DMS 273 treated with DMSO at 0.1 percent for 48 hours (cell line): ENCODE measurements around the gene ERC2.

Source experiments
- DNase-seq: peaks from one replicate; lab custom pipeline; 2025; lab: John Stamatoyannopoulos, UW

Gene ERC2

GRCh38 chr3:55646121-55646520 is 822.1 kb downstream of the ERC2 start:
- DNase-seq = no peak

DNA sequence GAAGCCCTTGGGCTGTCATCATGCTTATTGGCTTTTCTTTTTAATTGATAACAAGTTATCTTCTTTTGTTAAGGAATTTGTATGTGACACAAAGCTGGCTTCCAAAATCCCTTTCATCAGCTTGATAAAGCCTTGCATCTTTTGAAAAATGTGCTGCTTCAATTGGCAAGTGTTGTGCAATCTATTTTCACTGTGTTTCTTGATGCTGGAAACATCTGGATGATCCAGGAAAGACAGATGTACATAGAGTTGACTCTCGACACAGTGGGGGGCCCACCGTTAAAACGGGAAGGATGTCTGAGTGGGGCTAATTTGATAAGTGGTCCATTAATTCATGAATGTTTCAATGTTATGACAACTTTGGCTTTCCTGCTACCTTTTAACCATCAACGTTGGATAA is 822.8 kb downstream of the ERC2 start:
- DNase-seq = no peak

DNA sequence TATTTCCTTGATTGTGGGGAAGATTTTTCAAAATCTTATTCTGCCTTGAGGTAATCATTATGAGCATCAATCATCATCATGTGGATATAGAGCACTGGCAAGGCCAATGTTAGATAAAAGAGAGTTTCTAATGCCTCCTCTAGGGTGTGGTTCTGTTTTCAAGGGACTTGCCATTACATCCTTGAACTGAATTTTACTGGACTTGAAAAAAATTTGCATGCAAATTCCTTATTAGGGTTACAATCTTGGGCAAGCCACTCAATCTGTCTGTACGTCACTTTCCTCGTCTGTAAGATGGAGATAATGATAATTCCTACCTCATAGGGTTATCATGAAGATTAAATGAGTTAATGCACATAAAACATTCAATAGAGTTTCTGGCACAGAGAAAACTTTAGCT is 825.0 kb downstream of the ERC2 start:
- no peak for DNase-seq

DNA sequence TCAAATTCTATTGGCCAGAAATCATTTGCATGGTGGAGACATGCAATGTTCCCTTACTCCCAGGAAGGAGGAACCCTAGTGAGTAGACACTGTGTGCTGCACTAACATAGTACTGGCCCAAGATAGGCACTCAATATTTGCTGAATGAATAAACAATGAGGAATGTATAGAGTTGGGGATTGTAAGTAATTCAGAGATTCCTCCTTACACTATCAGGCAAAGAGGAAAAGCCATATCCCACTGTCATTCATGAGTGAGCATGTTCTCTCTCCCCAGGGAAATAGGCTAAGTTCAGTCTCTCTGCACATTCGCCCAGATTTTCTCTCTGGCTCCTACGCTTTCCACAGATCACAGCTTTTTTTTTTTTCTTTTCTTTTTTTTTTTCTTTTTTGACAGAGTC is 826.3 kb downstream of the ERC2 start:
- no peak for DNase-seq

DNA sequence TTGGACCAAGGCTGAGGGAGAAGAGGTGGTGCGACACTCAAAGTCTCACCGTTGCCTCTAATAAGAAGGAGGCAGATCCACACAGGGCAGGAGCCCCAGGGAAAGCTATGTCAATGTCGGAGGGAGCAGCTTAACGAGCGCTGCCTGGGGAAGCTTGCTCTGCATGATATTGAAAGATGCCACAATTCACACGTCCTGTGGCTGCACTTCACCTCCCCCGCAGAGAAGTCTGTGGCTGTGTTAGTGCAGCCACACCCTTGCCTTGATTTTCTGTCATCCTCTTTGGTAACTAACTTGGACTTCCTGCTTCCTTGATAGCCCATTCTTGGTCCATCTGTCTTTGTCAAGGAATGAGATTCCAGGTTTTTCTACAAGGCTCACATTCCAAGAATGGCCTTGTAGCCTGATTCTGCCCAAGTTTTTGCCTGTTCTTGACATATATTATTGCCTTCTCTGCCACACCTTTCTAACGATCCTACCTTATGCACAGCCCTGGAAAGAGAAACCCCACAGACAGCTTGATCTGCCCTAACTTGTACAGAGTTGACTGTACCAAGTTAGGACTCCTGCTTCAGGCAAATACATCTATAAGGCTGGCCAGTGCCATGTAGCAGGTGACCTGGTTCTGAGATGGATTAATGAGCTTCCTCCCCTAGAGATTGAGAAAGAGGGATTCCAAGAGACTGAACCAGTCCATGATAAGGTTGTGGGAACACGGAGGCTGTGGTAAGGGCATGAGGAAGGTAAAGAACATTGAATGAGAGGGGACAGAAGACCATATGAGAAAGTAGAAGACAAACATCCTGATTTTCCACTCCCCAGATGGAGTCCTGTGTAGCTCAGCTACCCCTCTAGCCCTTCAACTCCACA is 828.1 kb downstream of the ERC2 start:
- no peak for DNase-seq

DNA sequence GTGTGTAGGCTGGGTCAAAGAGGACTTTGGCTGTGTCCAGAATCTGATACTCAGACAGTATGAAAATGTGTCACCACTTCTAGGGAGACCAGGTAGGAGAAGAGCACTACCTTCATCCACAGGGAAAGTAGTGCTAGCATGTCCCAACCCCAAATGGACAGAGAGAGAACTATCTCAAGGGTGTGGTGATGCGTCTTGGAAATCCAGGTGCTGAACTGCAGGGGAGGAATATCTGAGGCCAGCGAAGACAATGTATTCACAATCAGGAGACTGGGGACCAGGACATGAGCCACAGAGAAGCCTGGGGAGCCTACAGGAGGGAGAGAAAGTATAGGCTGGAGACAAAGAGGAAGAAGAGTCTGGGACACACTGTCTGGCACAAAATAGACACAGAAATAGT is 829.1 kb downstream of the ERC2 start:
- no peak for DNase-seq

- DNase-seq = no peak
Measured at GRCh38 chr3:55637906-55638638, 830.2 kb downstream of the ERC2 start.

DNA sequence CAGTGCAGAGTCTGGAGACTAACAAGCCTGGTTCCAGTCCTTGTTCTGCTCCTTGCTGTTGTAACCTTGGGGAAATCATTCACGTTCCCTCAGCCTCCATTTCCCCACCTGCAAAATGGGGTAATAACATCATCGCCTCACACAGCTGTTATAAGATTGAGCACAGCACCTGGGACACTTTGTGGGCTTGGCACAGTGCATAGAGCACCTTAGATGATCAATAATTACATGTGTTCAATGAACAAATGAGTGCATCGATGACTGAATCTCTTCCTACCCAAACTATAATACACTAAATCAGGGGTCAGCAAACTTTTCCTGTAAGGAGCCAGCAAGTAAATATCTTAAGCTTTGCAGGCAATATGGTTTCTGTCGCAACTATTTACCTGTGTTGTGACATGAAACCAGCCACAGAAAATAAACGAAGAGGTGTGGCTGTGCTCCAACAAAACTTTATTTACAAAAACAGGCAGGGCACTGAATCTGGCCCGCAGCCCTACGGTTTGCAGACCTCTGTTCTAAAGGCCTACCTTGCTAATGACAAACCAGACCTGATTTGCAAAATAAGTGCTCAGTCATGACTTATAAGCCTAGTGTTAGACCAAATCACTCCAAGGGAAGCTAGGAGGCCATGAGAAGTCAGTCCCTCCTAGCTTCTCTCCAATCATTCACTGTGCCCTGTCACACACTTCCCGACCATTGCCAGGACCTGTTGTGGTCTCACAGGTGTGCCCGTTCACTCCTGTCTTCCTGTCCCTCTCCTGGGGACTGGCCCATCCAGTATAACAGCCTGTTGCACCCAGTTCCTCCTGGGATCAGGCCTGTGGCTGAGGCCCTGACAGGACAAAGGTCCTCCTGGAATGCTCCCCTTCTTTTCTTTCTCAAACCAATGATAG is 831.7 kb downstream of the ERC2 start:
- DNase-seq = no peak

- no peak for DNase-seq
Measured at GRCh38 chr3:55634345-55634744, 833.9 kb downstream of the ERC2 start.

DNA sequence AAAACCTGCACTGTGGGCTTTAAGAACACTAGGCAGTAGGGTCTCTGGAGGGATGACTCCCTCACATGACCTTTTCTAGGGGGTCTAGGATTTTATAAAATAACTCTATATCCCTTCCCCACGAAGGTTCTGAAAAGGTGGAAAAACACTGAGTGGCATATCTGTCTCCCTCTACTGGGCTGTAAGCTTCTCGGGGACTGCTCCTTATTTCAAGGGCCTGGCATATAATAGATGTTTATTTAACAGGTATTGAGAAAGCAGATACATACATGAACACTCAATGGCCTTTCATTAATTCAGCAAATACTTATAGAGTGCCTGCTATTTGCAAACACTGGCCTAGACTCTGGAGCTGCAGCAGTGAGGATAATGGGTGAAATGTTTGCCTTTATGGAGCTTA is 834.9 kb downstream of the ERC2 start:
- no peak for DNase-seq

DNA sequence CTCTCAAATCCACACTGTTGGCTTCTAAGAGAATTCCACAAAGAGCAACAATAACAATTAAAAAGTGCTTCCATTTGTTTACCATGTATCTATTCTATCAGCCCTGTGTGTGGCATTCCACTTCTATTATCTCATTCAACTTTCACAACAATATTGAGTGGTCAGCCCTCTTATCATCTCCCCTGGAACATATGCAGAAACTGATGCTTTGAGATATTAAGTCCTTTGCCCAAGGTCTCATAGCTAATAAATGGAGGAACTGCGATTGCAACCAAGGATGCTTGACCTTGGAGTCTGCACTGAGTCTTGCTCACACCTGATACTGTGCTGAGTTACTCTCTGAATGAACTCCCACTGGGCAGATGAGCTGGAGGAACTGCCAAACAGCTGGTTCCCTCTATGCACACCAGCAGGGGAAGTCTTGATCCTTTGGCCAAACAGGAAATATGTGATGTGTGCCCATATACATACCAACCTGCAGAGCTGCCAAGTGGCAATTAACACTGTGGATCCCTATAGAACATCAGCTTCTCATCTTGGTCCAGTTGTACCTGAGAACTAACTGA is 836.4 kb downstream of the ERC2 start:
- DNase-seq = no peak

- DNase-seq = no peak
Measured at GRCh38 chr3:55630921-55631299, 837.4 kb downstream of the ERC2 start.

GRCh38 chr3:55630280-55630920 is 837.9 kb downstream of the ERC2 start:
- DNase-seq = no peak

DNA sequence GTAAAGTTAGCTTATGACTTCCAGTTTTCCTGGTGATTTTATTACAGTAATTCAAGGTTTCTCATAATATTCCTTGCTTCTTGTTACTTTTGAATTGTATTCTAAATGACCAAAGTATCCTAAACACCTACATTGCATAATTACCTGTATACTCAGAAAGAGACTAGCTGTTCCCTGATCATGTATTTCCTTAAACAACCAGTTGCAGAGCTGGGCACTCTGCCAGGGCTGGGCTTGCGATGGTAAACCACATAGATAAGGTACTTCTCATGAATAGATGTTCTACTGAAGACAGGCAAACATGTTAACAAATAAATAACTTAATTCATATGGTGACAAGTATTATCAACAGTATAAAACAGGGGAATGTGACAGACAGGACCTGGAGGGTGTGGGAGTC is 838.8 kb downstream of the ERC2 start:
- DNase-seq = no peak

- DNase-seq = no peak
Measured at GRCh38 chr3:55626279-55626665, 842.0 kb downstream of the ERC2 start.

DNA sequence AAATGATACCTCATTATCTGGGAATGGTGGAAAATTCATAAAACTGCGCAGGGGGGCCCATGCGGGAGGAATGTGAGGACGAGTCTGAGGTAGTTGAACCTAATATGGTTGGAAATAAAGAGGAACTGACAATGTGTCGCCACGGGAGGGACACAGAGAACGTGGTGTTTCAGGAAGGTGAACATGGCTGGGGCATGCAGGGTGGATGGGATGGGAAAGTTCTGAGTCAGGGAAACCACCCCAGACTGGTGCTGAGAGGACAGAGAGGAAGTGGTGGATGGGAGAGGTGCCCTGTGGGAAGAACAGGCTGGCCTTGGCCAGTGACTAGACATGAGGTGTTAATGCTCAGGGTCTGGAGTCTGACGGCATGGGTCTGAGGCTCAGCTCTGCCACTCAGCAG is 844.0 kb downstream of the ERC2 start:
- DNase-seq = no peak

- DNase-seq = no peak
Measured at GRCh38 chr3:55623786-55624185, 844.5 kb downstream of the ERC2 start.

GRCh38 chr3:55622733-55623132 is 845.5 kb downstream of the ERC2 start:
- no peak for DNase-seq

GRCh38 chr3:55622116-55622515 is 846.2 kb downstream of the ERC2 start:
- DNase-seq = no peak

GRCh38 chr3:55621648-55622047 is 846.6 kb downstream of the ERC2 start:
- DNase-seq = no peak

DNA sequence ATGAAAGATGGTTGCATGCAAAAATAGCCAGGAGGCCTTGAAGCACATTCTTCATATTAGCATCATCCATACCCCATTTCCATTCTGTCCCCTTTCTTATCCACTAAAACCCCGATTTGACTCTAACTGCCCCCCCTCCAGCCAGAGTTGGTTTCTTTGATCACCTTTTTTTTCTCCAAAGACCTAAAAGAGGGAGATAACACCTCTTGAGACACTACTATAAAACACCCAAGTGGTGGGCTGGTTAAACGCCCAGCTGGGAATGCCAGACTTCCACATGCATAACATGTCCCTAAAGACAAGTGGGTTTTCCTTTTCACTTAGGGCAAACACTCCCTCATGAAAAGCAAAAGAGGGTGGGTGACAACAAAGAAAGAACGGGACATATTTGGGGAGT is 847.2 kb downstream of the ERC2 start:
- DNase-seq = no peak
